ENCODE results near the gene FGD4.

FGD4 gene

DNA sequence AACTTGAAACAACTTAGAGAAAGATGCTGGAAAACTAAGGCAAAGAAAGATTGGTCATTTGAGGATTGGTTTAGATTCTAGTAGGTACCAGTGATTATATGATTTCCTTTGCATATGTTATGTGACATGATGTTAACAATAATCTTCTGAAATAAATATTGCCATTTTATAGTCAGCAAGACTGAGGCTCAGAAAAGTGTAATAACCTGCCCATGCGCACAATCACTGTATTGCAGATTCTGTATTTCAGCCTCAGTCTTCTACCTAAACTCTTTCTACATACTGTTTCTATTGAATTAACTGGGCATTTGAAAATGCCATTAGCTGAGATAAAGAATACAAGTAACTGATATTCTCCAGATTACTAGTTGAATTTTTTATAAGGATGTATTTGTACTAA is 61.3 kb downstream of the FGD4 start:
- DNase-seq: no peak

DNA sequence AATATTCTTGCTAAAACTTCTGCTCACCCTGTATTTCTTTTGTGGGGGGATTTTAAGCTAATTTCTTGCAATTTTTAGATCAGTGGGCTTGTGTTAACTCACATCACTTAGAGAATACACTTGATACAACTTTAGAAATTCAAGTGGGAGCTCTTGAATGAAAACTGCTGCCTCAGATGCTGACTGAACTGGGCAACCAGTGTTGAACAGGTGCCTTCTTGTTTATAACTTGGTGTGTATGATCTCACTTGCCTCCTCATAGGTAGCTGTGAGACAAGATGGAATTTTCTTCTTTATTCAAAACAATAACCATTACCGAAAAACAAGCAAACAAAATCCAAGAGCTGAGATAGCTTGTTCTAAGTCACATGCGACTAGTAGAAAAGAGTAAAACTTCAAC is 63.5 kb downstream of the FGD4 start:
- no peak for DNase-seq

DNA sequence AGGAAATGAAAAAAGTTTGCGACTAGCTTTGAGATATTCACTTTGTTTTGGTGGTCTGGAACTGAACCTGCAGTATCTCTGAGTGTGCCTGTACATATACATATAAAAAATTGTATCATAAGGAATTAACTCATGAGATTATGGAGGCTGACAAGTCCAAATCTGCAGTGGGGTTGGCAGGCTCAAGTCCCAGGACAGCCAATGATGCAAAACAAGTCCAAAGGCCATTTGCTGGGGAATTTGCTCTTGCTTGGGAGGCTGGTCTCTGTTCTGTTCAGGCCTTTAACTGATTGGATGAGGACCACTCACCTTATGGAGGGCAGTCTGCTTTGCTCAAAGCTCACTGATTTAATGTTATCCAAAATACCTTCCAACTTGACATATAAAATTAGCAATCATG is 66.8 kb downstream of the FGD4 start:
- DNase-seq: no peak

DNA sequence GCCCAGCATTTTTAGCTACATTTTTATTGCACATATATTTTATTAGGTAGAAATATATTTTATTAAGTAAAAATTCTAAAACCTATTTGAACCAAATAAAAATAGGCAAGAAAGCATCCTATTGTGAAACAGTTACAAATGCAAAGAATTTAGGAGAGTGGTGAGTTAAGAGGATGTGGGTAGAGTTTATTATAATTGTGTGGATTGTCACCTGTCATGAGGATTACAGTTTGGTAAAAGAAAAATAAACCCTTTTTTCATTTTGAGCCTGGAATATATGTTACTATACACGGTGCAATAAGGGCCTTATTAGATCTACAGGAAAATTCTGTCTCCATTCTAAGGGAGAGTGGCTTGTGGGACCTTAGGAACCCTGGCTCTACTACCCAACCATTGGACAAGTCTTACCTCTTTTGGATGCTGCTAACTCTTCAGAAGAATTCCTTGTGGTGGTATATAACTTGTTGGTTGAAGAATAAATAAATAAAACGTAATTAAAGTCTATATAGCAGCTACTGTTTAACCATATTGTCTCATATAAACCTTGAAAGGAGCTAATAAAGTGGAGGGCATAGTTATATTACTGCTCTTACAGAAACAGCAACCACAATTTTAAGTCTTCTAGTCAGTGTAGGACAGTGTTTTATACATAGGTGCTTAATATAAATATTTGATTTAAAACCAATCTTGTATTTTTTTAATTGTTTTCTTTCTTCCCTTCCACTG is 67.8 kb downstream of the FGD4 start:
- no peak for DNase-seq

DNA sequence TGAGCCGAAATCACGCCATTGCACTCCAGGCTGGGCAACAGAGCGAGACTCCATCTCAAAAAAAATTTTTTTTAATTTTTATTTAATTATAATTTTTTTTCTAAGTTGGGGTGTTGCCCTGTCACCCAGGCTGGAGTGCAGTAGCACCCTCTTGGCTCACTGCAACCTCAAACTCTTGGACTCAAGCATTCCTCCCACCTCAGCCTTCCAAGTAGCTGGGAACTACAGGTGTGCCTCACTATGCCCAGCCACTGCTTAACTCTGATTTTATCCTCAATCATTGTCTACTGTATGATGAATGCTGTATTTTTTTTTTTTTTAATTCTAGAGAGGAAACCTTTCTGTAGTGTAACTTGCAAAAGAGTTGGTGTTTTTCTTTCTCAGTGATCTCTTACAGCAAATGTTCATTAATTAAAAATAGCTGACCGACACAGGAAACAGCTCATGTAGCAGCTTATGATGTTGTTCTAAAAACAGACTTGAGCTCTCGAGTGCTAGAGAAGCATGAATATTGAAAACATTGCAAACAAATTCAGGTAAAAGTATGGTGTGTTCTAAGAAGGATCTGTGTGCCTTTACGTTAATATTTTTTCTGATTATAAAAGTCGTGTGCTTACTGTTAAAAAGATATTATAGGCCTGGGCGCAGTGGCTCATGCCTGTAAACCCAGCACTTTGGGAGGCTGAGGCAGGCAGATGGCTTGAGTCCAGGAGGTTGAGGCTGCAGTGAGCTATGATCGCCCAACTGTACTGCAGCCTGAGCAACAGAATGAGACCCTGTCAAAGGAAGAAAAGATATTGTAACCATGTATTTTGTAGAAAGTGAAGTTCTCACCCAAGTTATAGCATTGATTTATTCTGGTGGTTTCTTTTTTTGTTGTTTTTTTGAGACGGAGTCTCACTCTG is 68.9 kb downstream of the FGD4 start:
- DNase-seq: no peak

DNA sequence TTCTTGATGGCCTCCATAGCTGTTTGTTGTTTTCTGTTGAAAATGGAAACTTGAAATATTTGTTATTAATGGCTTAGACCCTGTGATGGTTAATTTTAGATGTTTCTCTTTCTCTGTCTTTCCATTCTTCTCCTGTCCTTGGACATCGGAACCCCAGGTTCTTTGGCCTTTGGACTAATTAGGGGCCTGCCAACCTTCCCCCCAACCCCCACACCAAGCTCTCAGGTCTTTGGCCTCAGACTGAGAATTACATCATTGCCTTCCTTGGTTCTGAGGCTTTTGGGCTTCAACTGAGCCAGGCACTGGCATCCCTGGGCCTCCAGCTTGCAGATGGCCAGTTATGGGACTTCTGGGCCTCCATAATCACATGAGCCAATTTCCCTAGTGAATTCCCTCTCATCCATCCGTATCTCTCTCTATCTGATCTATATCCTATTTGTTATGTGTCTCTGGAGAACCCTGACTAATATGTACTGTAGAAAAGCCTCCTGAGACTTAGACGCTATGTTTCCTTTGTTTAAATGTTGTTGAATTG is 71.6 kb downstream of the FGD4 start:
- no peak for DNase-seq

DNA sequence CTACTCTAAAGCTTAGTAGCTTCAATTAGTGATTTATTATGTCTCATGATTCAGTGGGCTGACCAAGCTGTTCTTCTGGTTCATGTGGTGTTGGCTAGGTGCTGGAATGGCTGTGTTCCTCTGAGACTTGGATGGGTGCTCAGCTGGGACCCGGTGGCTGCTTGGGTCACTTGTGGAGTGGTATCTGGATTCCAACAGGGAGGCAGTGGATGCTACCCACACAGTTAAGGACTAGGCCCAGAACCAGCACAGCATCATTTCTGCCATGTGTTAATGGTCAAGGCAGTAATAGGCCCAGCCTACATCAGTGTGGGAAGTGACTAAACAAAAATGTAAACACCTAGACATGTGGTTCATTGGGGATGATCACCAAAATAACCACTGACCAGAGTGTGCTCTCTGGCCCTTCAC is 72.2 kb downstream of the FGD4 start:
- no peak for DNase-seq

DNA sequence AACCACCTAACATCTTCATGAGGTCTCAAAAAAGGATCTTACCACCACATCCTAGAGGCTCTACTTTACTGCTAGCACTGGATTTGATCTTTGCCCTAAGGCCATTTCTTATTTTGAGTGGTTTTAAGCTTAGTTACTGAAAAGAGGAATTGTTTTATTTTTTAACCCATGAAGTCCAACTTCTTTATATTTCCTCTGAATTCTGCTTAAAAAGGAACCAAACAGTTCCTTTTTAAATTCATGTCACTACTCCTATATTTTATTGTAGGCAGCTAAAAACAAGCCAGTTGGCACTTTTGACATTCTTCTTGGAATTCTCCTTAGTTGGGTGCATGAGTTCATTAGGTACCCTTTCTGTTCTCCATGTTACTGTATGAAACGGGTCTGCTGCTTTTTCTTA is 76.4 kb downstream of the FGD4 start:
- no peak for DNase-seq

DNA sequence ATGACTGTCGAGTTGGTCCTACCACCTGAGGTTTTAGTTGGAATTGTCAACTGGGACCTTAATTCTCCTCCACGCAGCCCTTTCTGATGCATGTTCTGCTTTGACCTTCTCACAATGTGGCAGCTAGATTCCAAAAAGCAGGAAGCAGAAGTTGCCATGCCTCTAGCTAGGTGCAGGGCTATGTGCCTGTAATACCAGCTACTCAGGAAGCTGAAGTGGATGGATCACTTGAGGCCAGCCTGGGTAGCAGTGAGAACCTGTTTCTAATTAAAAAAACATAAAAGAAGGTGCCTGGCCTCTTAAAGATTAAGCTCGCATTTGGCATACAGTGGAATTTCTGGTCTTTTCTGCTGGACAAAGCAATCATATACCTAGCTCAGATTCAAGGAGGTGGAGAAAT is 77.1 kb downstream of the FGD4 start:
- DNase-seq: no peak

DNA sequence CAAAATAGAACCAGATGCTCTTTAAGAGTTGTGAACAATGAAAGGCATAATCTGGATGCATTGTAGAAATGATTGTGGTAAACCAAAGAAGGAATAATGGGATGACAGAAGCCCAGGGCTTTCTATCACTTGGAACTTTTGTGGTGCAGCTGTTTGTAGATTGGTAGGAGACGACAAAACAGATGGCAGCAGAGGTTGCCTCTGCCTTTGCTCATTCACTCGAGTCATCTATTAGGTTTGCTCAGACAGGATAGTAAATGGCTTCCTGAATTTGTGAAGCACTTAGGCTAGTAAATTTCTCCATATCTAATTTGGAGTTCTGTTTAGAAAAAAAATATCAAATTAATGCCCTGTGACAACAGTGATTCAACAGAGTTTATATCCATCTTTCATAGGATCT is 78.4 kb downstream of the FGD4 start:
- peak; percentile 79 for DNase-seq

DNA sequence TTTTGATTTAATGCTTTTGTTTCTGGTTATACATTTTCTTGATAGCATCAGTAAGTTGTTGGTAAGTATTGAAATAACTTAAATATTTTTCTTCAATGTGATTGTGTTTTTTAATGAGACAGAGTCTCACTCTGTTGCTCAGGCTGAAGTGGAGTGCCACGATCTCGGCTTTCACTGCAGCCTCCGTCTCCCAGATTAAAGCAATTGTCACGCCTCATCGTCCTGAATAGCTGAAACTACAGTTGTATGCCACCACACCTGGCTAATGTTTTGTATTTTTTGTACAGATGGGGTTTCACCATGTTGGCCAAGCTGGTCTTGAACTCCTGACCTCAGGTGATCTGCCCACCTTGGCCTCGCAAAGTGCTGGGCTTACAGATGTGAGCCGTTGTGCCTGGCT is 78.8 kb downstream of the FGD4 start:
- peak; percentile 13 for DNase-seq

DNA sequence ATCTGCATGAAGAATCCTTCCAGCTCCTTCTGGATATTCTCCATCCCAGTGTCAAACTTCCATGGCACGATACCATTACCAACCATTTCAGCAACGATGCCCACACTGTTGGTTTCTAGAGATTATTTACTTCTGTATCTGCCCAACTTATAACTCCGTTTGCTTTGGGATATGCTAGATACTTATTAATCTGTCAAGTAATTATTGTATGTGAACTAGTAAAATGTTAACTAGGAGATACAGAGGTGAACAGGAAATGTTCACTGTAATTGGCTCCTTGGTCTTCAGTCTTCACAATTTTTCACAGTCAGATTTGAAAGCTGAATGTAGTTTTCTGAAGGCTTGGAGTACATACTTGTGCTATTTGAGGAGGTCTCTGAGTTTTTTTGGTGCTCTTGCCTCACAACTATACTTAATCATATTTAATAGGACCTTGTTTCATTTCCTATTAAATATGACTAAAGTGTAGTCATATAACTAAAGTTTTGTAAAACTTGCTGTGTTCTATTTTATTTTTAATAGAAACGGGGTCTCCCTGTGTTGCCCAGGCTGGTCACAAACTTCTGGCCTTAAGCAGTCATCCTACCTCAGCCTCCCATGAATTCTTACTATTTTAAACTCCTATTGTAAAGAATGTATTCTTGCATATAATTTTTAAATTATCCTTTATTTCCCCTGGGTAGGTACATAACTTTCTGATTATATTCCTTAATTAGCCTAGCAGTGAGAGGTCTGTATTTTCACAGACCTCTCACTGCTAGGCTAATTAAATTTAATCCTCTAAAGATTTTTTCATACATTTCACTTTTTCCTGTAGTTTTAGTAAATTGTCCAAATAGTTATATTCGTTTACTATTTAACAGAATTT is 79.7 kb downstream of the FGD4 start:
- DNase-seq: no peak

DNA sequence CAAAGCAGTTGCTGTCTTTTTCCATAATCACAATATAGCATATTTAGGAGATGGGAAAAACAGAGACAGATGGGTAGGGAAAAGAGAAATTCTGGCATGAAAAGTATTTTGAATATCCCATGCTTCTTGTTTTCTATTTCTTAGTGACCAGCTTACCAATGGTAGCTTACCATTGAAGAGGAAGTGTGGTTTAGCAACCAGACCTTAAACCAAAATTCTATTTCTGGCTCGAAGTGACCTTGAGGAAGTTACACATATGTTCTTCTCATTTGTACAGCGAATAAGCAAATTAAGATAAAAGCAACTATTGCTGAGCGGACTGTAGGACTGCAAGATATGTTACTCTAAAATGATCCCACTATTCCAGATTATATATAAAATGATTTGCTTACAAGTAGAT is 82.9 kb downstream of the FGD4 start:
- DNase-seq: peak; percentile 19

DNA sequence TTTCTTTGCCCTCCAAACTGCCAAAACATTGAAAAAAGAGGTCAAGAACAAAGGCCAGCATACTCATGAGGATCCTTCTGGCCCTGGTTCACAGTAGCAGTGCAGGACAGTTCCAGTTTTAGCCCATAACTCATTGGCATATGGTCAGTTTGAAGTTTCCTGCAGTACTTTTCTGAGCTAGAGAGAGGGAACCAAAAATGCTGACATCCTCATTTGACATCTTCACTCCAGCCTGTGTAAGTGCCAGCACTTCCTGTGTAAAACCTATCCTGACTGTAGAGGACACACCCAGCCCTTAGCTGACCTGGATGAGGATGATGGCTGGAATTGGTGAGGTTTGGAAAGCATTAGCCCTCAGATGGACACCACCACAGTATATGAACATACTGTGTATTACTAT is 84.1 kb downstream of the FGD4 start:
- DNase-seq: no peak

DNA sequence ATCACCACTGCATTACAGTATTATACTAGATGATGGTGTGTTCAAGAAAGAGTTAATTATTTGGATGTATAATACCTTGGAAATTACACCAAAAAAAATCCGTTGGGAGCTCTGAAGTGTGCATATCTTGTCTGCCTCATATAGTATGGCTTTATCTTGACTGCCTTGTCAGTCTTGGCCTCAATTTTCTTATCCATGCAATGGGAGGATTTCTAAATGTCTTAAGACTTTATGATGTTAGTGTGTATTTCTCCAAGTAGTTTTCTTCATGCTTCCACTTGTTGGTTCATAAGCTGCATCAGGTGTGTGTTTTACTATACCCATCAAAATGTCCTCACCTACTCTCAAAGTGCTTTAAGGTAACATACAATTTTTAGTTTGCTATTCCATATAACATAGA is 84.6 kb downstream of the FGD4 start:
- DNase-seq: no peak

DNA sequence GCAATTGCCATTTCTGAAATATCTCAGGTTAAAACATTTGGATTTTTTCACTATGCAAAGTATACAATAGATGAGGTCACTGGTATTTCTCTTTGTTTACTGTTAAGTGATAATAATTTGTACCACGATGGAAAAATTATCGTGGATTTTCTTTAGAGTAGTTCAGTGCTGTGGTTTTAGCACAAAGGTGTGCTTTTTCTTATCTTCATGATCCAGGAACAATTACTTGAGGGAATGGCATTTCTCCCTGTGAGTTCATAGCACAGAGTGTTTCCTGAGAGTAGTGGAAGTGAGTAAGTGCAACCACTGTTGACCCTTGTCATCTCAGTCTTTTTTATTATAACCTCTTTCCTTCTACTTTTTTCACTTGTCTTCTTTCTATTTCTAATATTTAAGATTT is 86.8 kb downstream of the FGD4 start:
- no peak for DNase-seq

DNA sequence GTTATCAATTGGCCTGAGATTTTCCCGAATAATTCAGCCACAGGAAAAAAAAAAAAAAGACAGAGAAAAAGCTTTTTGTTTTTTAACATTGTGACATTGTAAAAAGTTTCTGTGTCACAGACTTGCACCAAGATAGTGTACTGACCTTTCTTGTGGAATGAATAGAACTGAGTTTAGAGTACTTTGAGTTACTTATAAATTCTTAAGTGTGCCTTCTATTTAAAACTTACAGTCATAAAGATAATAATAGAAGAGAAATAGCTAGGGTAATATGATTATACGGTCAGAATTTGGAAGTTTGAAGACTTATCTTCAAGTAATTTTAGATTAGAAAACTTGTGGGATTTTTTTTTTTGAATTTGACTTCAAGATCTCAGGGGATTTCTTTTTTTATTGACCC is 88.8 kb downstream of the FGD4 start:
- no peak for DNase-seq

DNA sequence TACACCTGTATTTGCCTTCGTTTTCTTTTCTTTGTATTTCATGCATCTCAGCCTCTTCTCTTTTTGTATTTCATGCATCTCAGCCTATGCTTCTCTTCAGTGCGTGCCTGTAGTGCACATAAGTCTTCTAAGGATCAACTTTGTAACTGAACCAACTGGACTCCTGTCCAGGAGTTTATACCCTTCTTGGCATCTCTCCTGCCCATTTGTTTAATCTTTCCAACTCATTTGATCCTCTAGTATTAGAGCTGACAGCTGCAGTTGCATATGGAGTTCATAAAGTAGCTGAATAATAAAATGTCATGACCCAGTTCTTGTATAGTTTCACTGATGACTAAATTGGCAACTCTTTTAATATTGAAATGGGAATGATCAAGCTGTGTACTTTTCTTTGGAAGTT is 89.7 kb downstream of the FGD4 start:
- DNase-seq: peak; percentile 30

DNA sequence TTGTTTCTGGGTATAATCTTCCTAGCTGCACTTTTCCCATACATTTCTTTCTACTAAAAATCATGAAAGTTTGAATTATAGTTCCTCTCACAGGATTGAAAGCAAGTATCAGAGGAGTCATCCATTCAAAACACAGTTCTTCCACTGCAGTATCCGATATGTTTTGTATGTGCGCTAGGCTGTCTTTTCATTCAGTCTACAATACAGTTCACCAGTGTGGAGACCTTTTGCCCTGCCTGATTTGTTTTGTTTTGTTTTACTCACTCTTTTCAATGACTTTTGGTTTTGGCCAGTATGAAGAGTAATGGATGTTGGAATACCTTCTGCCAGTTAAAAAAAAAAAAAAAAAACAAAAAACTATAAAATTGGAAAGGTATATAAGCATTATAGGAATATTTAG is 91.4 kb downstream of the FGD4 start:
- DNase-seq: no peak

DNA sequence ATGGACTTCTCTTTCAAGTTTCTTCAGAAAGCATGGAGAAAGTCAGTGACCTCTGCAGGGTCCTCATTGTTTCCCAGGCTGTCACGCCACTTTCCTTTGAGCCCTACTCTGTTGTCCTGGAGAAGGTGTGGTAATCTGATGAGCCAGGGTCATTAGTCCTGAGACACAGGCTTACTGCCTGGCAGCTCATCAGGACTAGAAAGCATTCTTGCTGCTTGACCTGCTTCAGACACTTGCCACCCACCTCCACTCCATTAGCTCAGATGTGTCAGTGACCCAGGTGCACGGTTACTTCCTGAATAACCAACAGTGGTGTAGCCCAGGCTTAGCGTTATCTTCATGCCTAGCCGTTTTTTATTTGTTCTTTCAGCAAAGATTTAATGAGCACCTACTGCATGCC is 93.9 kb downstream of the FGD4 start:
- no peak for DNase-seq

DNA sequence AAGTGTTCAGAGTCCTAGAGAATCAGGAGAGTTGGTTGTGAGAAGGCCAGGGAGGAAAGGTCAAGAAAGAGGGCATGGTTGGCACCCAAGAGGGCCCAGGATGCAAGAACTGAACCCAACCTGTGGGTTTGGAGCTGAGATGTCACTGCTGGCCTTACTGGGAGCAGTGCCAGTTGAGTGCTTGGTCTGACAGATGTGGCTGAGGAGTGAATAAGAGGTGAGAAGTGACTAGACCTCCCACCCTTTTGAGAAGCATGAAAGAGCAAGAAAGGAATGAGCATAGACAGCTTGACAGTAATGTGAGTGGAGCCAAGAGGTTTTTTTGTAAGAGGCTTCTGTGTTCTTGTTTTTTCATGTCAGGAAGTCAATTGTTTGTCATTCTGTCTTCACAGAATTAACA is 95.3 kb downstream of the FGD4 start:
- DNase-seq: peak; percentile 69

DNA sequence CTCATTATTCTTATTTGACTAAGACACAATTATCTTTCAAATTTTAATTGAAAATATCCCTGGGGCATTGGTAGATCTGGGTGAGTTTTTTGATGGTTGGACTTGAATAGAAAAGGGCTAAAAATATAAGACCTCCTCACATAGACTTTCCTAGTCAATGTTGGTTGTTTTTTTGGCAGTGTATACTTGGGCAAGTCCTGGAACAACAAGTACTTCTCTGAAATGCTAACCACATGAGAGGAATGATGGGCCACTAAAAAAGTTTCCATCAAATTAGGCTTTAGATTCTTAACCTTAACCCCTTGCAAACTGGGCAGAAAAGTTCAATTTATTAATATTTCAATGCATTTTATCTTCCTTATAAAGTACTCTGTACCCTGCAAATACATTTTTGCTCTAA is 97.6 kb downstream of the FGD4 start:
- no peak for DNase-seq

DNA sequence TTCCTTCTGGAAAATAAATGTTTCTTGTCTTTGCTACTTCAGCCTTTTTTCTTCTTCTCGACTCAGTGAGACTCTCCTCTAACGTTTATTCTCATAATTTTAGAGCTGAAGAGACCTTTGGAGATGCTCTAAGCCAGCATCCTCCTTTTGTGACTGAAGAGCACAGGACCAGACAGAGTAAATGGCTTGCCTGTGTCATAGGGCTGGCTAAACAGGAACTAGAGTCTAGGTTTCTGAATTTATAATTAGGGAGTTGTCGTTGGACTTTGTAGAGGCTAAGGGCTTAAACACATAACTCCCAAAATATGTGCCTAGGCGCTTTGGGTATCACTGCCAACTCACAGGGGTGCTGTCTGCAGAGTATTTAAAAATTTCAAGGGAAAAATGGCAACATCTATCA is 98.5 kb downstream of the FGD4 start:
- DNase-seq: no peak

Measured in NCI-H2171 treated with DMSO at 0.1 percent for 48 hours (cell line).